ENCODE data around the gene FBXO8. TPM values are rescaled to one million over a fixed set of nuclear protein-coding genes. Genes with fewer than 3 reads are reported as not detected.

The FBXO8 gene
- total RNA-seq, 5 donors from 2014 or later (not counting 1 experiment from before 2014, with no cell fraction given), result 16.0 to 27.3 (median 21.8) TPM

DNA sequence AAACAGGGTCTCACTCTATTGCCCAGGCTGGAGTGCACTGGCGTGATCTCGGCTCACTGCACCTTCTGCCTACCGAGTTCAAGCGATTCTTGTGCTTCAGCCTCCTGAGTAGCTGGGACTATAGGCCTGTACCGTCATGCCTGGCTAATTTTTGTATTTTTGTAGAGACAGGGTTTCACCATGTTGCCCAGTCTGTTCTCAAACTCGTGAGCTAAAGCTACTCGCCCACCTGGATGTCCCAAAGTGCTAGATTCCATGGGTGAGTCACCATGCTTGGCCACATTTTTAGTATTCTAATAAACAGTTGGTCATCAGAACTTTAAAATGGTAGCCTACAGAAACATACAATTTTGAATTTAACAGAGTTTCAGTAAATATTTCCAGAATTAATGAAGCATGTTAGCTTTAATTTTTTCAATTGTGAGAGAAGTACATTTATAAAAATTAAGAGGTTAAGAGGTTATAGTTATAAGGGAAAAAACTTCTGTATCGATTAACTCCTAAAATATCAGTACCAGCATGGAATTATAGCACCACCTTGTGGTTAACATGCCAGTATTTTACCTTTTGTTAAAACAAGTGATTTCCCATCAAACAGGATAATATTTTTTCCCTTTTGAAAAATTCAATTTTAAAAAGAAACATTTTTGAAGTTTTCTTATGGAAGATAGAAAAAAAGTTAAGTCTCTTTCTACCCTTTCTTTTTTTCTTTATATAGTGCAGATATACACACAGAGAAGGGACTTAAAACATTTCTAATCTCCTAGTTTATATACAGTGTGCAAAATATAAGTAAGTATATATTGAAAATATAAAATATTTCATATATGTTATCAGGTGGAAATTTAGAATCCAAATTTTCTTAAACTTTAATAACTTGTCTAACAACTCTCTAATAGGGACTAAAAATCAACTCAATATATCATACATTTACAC is 35.6 kb upstream of the FBXO8 start:
- CTCF ChIA-PET, result interaction anchor here (0.6 to 2.9 kb wide), 13 partner anchors 9 to 1534 kb away, joined by 3 to 13 read pairs (median 4); partner anchors contain the start of genes CEP44 (in 1 of the 2) and FBXO8 (in 1 of the 2)
- H3K36me3 ChIP-seq (ENCODE audit: control insufficient read depth in 2 of 2, extremely low read depth in 1 of 2, insufficient read depth in 1 of 2, low read length in 1 of 2), result peaks cover 0 to 11% of the 10 kb centered on the region in 2 donors
- WGBS (ENCODE audit: insufficient coverage), result 93% methylated on average over 7 of the region's 8 CpGs
- no peaks in the 10 kb centered on the region for H3K9me3 ChIP-seq
- H3K4me1 Mint-ChIP-seq, result no peaks in the 10 kb centered on the region
- ATAC-seq (replicated peaks in 1 of 4) (no peak), DNase-seq (peak in 1 of 35 experiments; percentile 63)
- no peak overlapping the region for H3K4me3 Mint-ChIP-seq
- peaks cover 12% of the 10 kb centered on the region for H3K36me3 Mint-ChIP-seq
- H3K27ac ChIP-seq (ENCODE audit: low read length), result no peak overlapping the region
- H3K4me1 ChIP-seq (ENCODE audit: control insufficient read depth in 1 of 2, extremely low read depth in 1 of 2, insufficient read depth in 2 of 2, low read length in 2 of 2), result no peaks in the 10 kb centered on the region
- no peak overlapping the region for H3K27ac Mint-ChIP-seq
- no peaks in the 10 kb centered on the region for H3K27me3 Mint-ChIP-seq
- no peaks in the 10 kb centered on the region for H3K9me3 Mint-ChIP-seq
- no peak overlapping the region for H3K4me3 ChIP-seq (ENCODE audit: control insufficient read depth in 1 of 2, extremely low read depth in 1 of 2, low read length in 1 of 2)
- POLR2A ChIA-PET, result no interaction called here
- no peaks in the 10 kb centered on the region for H3K27me3 ChIP-seq (replicated peaks in 1 of 2; ENCODE audit: control insufficient read depth in 2 of 2, extremely low read depth in 1 of 2, insufficient read depth in 2 of 2, low read length in 1 of 2)

DNA sequence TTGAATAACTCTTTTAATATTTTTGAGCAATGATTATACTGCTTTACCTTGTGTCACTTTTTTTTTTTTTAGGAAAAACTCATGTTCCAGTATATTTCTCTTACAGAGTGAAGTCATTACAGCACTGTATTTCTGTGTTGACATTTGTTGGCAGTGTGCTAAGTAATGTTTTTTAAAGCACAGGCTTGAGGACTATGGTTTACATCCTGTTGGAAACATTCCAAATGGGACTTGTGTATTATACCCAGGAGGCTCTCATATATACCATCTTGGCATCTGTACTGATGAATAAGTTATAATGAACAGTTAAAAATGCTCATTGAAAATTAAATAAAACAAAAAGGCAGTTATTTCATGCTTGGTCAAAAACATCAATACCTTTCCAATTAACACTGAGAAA is 34.1 kb upstream of the FBXO8 start:
- no peak overlapping the region for H3K4me3 Mint-ChIP-seq
- Histone ChIP-seq H3K4me3 (ENCODE audit: control insufficient read depth in 1 of 2, extremely low read depth in 1 of 2, low read length in 1 of 2) (no peak overlapping the region), H3K4me1 (ENCODE audit: control insufficient read depth in 1 of 2, extremely low read depth in 1 of 2, insufficient read depth in 2 of 2, low read length in 2 of 2) (no peaks in the 10 kb centered on the region), H3K36me3 (ENCODE audit: control insufficient read depth in 2 of 2, extremely low read depth in 1 of 2, insufficient read depth in 1 of 2, low read length in 1 of 2) (peaks cover 0 to 13% of the 10 kb centered on the region in 2 donors), H3K27ac (ENCODE audit: low read length) (no peak overlapping the region), H3K27me3 (replicated peaks in 1 of 2; ENCODE audit: control insufficient read depth in 2 of 2, extremely low read depth in 1 of 2, insufficient read depth in 2 of 2, low read length in 1 of 2) (no peaks in the 10 kb centered on the region), H3K9me3 (no peaks in the 10 kb centered on the region)
- peaks cover 16% of the 10 kb centered on the region for H3K36me3 Mint-ChIP-seq
- H3K9me3 Mint-ChIP-seq, result no peaks in the 10 kb centered on the region
- ATAC-seq (replicated peaks in 1 of 4) (no peak), DNase-seq (no peak)
- no peaks in the 10 kb centered on the region for H3K27me3 Mint-ChIP-seq
- ChIA-PET POLR2A (no interaction called here), CTCF (no interaction called here)
- H3K27ac Mint-ChIP-seq, result no peak overlapping the region
- peaks cover 0 to 8% (median 4%) of the 10 kb centered on the region in 3 donors for H3K4me1 Mint-ChIP-seq

DNA sequence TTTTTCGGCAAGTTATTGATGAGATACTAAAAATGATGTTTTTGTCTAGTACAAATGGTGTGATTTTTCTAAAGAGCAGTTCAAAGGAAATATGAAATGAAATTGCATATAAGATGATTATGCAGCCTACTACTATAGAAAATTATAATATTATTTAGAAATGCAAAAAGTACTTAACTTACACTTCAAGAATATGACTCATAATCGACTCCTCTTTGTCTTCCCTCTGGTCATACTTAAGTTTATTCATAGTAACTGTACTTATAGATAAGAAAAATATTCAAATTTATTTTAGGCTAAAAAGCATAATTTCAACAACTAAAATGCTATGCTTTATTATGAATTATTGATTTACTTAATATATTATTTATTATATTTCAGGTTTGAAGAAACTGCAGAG is 33.5 kb upstream of the FBXO8 start:
- ChIA-PET CTCF (no interaction called here), POLR2A (no interaction called here)
- no peaks in the 10 kb centered on the region for H3K9me3 Mint-ChIP-seq
- H3K36me3 ChIP-seq (ENCODE audit: control insufficient read depth in 2 of 2, extremely low read depth in 1 of 2, insufficient read depth in 1 of 2, low read length in 1 of 2), result peaks cover 0 to 13% of the 10 kb centered on the region in 2 donors
- no peaks in the 10 kb centered on the region for H3K27me3 Mint-ChIP-seq
- H3K9me3 ChIP-seq, result no peaks in the 10 kb centered on the region
- WGBS (ENCODE audit: insufficient coverage), result no CpG with 5 or more reads among the region's 2 CpGs
- no peak overlapping the region for H3K4me3 Mint-ChIP-seq
- no peak for DNase-seq
- H3K27me3 ChIP-seq (replicated peaks in 1 of 2; ENCODE audit: control insufficient read depth in 2 of 2, extremely low read depth in 1 of 2, insufficient read depth in 2 of 2, low read length in 1 of 2), result no peaks in the 10 kb centered on the region
- no peak overlapping the region for H3K4me3 ChIP-seq (ENCODE audit: control insufficient read depth in 1 of 2, extremely low read depth in 1 of 2, low read length in 1 of 2)
- peaks cover 18% of the 10 kb centered on the region for H3K36me3 Mint-ChIP-seq
- no peaks in the 10 kb centered on the region for H3K4me1 ChIP-seq (ENCODE audit: control insufficient read depth in 1 of 2, extremely low read depth in 1 of 2, insufficient read depth in 2 of 2, low read length in 2 of 2)
- H3K27ac Mint-ChIP-seq, result no peak overlapping the region
- ATAC-seq (replicated peaks in 1 of 4), result no peak
- peaks cover 0 to 8% (median 6%) of the 10 kb centered on the region in 3 donors for H3K4me1 Mint-ChIP-seq
- no peak overlapping the region for H3K27ac ChIP-seq (ENCODE audit: low read length)

DNA sequence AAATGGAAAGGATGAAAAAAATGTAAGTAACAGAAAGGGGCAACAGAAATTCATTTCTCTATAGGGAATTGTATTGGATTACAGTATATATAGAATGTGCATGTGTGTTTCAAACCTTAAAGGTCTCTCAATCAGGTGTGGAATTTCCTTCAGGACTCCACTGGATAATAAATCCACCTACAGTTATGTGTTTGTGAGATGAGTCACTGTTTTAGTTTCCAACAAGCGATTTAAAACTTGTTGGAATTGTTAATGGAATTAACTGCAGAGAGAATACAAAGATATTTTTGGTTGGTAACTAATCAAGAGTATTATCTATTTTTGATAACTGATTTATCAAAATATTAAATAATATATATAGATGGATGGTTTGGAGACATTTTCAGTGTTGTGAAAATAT is 33.1 kb upstream of the FBXO8 start:
- ATAC-seq (replicated peaks in 1 of 4) (no peak), DNase-seq (no peak)
- no peak overlapping the region for H3K27ac ChIP-seq (ENCODE audit: low read length)
- H3K36me3 ChIP-seq (ENCODE audit: control insufficient read depth in 2 of 2, extremely low read depth in 1 of 2, insufficient read depth in 1 of 2, low read length in 1 of 2), result peaks cover 0 to 13% of the 10 kb centered on the region in 2 donors
- H3K27ac Mint-ChIP-seq, result no peak overlapping the region
- no peaks in the 10 kb centered on the region for H3K27me3 Mint-ChIP-seq
- ChIA-PET CTCF (no interaction called here), POLR2A (no interaction called here)
- H3K27me3 ChIP-seq (replicated peaks in 1 of 2; ENCODE audit: control insufficient read depth in 2 of 2, extremely low read depth in 1 of 2, insufficient read depth in 2 of 2, low read length in 1 of 2), result no peaks in the 10 kb centered on the region
- WGBS (ENCODE audit: insufficient coverage), result no CpG with 5 or more reads among the region's 1 CpG
- no peaks in the 10 kb centered on the region for H3K9me3 Mint-ChIP-seq
- H3K4me3 Mint-ChIP-seq, result no peak overlapping the region
- H3K4me3 ChIP-seq (ENCODE audit: control insufficient read depth in 1 of 2, extremely low read depth in 1 of 2, low read length in 1 of 2), result no peak overlapping the region
- no peaks in the 10 kb centered on the region for H3K9me3 ChIP-seq
- H3K4me1 ChIP-seq (ENCODE audit: control insufficient read depth in 1 of 2, extremely low read depth in 1 of 2, insufficient read depth in 2 of 2, low read length in 2 of 2), result no peaks in the 10 kb centered on the region
- peaks cover 0 to 8% (median 6%) of the 10 kb centered on the region in 3 donors for H3K4me1 Mint-ChIP-seq
- H3K36me3 Mint-ChIP-seq, result peaks cover 18% of the 10 kb centered on the region

DNA sequence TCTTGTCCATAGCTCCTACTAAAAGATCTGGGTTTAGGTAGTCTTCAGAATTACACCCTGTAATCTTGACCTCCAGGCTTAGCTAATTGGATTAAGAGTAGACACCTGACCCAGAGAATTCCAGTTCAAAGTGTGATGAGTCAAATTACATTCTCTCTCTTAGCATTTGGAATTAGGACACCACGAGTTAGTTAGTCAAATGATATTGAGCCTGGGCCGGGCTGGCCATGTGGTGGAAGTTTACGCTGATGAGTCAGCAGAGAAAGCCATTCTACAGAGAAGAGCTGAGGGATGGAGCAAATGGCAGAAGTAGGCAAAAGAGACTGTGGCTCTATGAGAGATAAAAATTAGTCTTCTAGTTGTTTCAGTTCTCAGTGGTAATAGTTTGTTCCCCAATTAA is 31.3 kb upstream of the FBXO8 start:
- ChIA-PET CTCF (interaction anchor here (0.6 to 1.4 kb wide), 3 partner anchors 90 to 882 kb away, joined by 3 to 6 read pairs (median 3); no protein-coding TSS in a partner anchor), POLR2A (no interaction called here)
- Mint-ChIP-seq H3K27me3 (no peaks in the 10 kb centered on the region), H3K27ac (peak overlapping the region in 1 of 2 donors; percentile 12), H3K9me3 (no peaks in the 10 kb centered on the region), H3K4me3 (no peak overlapping the region), H3K36me3 (peaks cover 20% of the 10 kb centered on the region), H3K4me1 (peaks cover 0 to 8% (median 6%) of the 10 kb centered on the region in 3 donors)
- WGBS (ENCODE audit: insufficient coverage), result 100% methylated on average over 1 of the region's 3 CpGs
- no peak for ATAC-seq (replicated peaks in 1 of 4)
- Histone ChIP-seq H3K36me3 (ENCODE audit: control insufficient read depth in 2 of 2, extremely low read depth in 1 of 2, insufficient read depth in 1 of 2, low read length in 1 of 2) (peaks cover 0 to 8% of the 10 kb centered on the region in 2 donors), H3K27ac (ENCODE audit: low read length) (no peak overlapping the region), H3K27me3 (replicated peaks in 1 of 2; ENCODE audit: control insufficient read depth in 2 of 2, extremely low read depth in 1 of 2, insufficient read depth in 2 of 2, low read length in 1 of 2) (no peaks in the 10 kb centered on the region), H3K4me1 (ENCODE audit: control insufficient read depth in 1 of 2, extremely low read depth in 1 of 2, insufficient read depth in 2 of 2, low read length in 2 of 2) (no peaks in the 10 kb centered on the region), H3K9me3 (no peaks in the 10 kb centered on the region), H3K4me3 (ENCODE audit: control insufficient read depth in 1 of 2, extremely low read depth in 1 of 2, low read length in 1 of 2) (no peak overlapping the region)
- DNase-seq, result no peak

DNA sequence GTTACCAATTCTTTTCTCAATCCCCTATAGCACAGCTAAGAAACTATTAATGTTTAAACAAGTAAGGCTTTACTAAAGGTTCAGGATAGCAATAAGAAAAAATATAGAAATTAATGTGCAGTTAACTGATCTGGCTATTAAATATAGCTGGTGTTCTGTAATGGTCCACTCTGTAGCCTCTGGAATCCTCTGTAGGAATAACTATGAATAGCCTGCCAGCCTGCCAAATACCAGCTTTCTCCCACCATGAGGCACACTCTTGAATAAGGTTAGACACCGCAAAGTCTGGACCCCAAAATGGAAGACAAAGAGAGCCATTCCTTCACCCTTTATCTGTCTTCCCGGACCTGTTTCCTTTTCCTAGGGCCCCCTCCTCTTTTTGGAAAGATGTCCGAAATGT is 30.8 kb upstream of the FBXO8 start:
- H3K27me3 Mint-ChIP-seq, result no peaks in the 10 kb centered on the region
- H3K36me3 Mint-ChIP-seq, result peaks cover 24% of the 10 kb centered on the region
- no peak overlapping the region for H3K27ac Mint-ChIP-seq
- no peaks in the 10 kb centered on the region for H3K9me3 ChIP-seq
- H3K4me3 Mint-ChIP-seq, result no peak overlapping the region
- ChIA-PET CTCF (interaction anchor here in 1 of 2 donors (0.5 to 1.4 kb wide), 2 partner anchors 94 to 772 kb away, joined by 3 to 6 read pairs; no protein-coding TSS in a partner anchor), POLR2A (interaction anchor here in 1 of 2 donors (0.5 kb wide), 1 partner anchor 60 kb away, joined by 4 read pairs; no protein-coding TSS in a partner anchor)
- no peaks in the 10 kb centered on the region for H3K9me3 Mint-ChIP-seq
- DNase-seq (no peak), ATAC-seq (replicated peaks in 1 of 4) (no peak)
- no peaks in the 10 kb centered on the region for H3K4me1 ChIP-seq (ENCODE audit: control insufficient read depth in 1 of 2, extremely low read depth in 1 of 2, insufficient read depth in 2 of 2, low read length in 2 of 2)
- H3K4me1 Mint-ChIP-seq, result peaks cover 0 to 8% (median 6%) of the 10 kb centered on the region in 3 donors
- H3K27me3 ChIP-seq (replicated peaks in 1 of 2; ENCODE audit: control insufficient read depth in 2 of 2, extremely low read depth in 1 of 2, insufficient read depth in 2 of 2, low read length in 1 of 2), result no peaks in the 10 kb centered on the region
- no peak overlapping the region for H3K27ac ChIP-seq (ENCODE audit: low read length)
- no peak overlapping the region for H3K4me3 ChIP-seq (ENCODE audit: control insufficient read depth in 1 of 2, extremely low read depth in 1 of 2, low read length in 1 of 2)
- no CpG with 5 or more reads among the region's 3 CpGs for WGBS (ENCODE audit: insufficient coverage)
- peaks cover 0 to 13% of the 10 kb centered on the region in 2 donors for H3K36me3 ChIP-seq (ENCODE audit: control insufficient read depth in 2 of 2, extremely low read depth in 1 of 2, insufficient read depth in 1 of 2, low read length in 1 of 2)
